Stimulated activated CD8-positive, alpha-beta memory T cell treated with anti-CD3 and anti-CD28 coated beads, Interleukin-15, amount 100 ng/mL, for 24 hours (primary cell): ENCODE results near the gene MED27.

Experiments
- DNase-seq: peaks from one replicate; pipeline ENCODE4 v3.0.0-alpha.2; 2020; ENCODE audit warnings: low read depth

The MED27 gene

DNA sequence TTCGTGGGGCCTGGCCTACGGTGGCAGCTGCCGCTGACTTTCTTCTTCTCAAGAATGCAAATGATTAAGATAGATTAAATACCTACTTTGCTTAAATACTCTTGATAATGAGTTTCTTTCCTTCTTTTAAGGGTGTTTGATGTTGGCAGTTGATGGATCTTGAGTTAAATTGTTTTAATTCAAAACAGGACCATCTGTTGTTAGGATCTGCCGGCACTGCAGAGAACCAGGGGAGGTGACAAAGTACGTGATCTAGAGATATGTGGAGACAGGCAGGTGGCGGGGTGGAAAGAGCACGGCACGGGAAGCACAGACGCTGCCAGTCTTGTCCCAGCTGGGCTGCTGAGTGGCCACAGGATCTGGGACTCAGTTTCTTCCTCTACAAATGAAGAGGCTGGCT, 37.9 kb downstream of the MED27 start:
- no peak for DNase-seq

GRCh38 chr9:132040808-132041207, 38.9 kb downstream of the MED27 start:
- no peak for DNase-seq

GRCh38 chr9:132040246-132040645, 39.4 kb downstream of the MED27 start:
- DNase-seq, result no peak

GRCh38 chr9:132039284-132039683, 40.4 kb downstream of the MED27 start:
- DNase-seq, result no peak

- no peak for DNase-seq
Measured at GRCh38 chr9:132037458-132037857, 42.2 kb downstream of the MED27 start.

GRCh38 chr9:132036521-132036920, 43.1 kb downstream of the MED27 start:
- DNase-seq, result no peak

- no peak for DNase-seq
Measured at GRCh38 chr9:132035679-132036078, 44.0 kb downstream of the MED27 start.

GRCh38 chr9:132032238-132032950, 47.3 kb downstream of the MED27 start:
- no peak for DNase-seq

DNA sequence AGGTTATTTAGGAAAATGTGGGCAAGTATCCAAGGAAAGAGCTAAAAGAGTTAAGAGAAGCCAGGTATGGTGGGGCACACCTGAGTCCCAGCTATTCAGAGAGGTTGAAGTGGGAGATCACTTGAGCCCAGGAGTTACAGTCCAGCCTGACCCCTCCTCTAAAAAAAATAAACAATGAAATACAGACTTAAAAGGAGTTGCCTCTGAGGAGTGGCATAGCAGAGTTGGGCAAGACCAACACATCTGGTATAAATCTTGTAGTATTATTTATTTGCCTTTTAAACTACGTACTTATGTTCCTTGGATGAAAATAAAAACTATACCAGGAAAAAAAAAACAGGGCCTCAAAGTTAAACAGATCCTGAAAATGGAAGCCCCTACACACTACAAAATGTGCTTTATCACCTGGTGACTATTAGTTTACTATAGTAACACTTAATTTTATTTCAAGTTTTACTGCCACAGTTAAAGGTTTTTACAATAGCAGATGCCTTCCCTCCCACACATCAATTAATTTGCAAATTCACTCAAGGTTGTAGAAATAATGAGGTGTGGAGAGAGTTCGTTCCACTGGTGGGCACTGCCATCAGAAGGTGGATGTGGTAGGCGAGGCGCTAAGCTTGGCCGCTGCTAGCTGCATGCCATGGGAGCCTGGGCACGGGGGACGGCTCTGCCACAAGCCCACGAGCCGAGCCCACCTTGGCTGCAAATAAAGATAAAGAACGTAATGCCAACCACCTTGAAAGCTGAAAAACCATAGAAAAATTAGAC, 48.0 kb downstream of the MED27 start:
- DNase-seq, result no peak

DNA sequence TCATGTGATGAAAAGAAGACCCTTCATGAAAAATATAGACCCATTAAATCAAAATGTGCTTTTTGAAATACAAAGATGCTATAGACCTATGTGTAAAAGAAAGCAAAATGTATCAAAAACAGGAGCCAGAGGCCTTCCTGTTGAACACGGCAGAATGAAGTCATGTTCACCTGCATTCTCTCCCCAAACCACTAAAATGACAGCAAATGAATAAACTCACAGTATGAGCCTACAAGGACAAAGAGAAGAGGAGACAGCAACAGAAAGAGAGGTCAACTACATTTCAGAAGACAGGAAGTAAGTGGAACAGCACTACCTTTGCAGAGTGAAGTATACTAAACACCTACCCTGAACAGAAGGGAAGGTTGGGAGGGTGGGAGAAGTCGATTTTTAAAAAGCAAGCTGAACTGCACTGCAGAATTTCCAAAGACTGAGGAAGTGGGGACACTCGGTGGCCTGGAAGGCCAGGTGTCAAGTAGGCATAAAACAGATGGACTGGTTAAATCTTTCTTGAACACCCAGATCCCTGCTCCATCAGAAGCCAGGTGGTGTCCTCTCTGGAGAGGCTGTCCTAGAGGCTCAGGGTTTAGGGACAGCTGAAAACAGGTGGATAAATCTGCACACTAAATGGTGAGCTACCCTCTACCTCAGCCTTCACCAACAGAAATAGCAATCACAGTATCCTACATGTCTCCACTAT, 48.9 kb downstream of the MED27 start:
- DNase-seq, result no peak

GRCh38 chr9:132027752-132028663, 51.7 kb downstream of the MED27 start:
- no peak for DNase-seq

GRCh38 chr9:132026932-132027585, 52.6 kb downstream of the MED27 start:
- no peak for DNase-seq

DNA sequence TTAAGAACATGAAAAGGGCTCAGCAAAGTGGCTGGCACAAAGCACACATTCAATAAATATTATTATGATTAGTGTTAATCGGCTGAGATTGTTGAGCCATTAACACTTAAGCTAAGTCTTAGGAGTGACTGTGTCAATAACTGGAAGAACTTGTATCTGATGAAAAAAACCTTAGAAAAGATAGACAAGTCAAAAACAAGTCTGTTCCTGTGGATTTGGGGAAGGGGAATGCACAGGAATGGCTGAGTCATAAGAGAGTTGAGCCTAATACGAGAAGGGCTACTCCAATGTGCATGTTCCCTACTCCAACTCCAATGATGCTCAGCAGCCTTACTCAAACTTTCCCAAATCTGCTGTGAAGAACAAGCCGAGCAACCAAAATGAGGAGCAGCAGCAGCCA, 53.9 kb downstream of the MED27 start:
- DNase-seq, result no peak

DNA sequence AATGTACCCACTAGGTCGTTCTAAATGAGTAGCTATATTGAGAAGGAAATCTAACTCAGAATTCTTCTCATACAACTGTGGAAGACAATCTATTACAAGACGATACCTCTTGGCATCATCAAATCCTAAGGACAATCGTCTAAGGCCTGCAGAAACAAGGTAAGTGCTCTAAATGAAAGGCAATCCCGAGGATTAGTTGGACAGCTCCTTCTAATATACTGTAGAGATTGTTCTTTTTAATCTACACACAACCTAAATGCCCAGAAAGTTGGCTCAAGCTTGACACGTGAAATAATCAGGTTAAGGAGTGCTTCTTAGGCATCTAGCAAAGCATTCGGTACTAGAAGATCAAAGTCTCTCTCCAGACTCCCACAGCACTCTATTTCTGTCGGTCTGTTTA, 55.1 kb downstream of the MED27 start:
- DNase-seq, result no peak

- no peak for DNase-seq
Measured at GRCh38 chr9:132023419-132024180, 56.1 kb downstream of the MED27 start.

DNA sequence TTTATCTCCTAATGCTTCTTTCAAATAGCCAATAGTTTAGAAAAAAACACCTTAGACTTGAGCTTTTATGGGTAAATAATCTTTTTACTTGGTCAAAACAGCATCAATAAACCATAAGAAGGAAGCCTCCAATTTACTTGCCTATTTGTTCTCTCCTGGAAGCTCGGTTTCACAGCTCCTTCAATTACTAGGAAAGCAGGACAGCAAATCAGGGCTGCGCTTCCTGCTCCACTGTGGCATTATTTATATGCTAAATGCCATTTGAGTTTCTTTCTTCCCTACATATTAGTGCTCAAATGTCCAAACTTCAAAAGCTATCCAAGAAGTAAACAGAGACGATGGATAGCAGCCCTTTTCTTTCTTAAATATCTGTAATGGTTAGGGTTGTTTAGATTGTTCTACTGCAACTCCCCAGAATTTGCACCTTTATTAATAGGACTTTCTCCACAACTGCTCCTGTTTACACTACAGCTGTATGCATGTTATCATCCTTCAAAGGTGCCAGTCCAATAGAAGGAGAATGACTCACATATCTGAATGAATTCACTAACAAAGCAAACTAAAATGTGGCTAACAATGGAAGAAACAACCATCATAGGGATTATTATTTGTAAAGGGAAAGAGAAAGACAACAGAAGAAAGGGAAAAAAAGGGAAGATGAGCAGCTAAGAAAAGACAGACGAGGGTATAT, 58.7 kb downstream of the MED27 start:
- no peak for DNase-seq

GRCh38 chr9:132020272-132020671, 59.4 kb downstream of the MED27 start:
- DNase-seq, result no peak

- DNase-seq, result no peak
Measured at GRCh38 chr9:132019702-132020101, 60.0 kb downstream of the MED27 start.

GRCh38 chr9:132018957-132019405, 60.7 kb downstream of the MED27 start:
- no peak for DNase-seq

GRCh38 chr9:132016456-132016855, 63.2 kb downstream of the MED27 start:
- DNase-seq, result no peak
